Measurements from ENCODE around the gene LSAMP.

GRCh38 chr3:115831864-115832263 is 613.4 kb downstream of the LSAMP start:
- TF ChIP-seq CTCF (IDR thresholded peaks at IDR 0.05; ENCODE audit: insufficient read depth, low read length, poor library complexity, severe bottlenecking), result no peak
- no peak for TF ChIP-seq EZH2phosphoT487 (conservative IDR thresholded peaks at IDR 0.05; ENCODE audit: low read length)
